GM19025 (cell line): Measurements from ENCODE around the gene ASCL2.

ENCODE experiments used
- ATAC-seq: cut with Tn5 transposase; IDR thresholded peaks from one replicate; pipeline ENCODE4 v1.9.1; 2021; ENCODE audit warnings: mild to moderate bottlenecking, low read depth, moderate library complexity; ENCODE audit not compliant: unreplicated experiment

Gene ASCL2

DNA sequence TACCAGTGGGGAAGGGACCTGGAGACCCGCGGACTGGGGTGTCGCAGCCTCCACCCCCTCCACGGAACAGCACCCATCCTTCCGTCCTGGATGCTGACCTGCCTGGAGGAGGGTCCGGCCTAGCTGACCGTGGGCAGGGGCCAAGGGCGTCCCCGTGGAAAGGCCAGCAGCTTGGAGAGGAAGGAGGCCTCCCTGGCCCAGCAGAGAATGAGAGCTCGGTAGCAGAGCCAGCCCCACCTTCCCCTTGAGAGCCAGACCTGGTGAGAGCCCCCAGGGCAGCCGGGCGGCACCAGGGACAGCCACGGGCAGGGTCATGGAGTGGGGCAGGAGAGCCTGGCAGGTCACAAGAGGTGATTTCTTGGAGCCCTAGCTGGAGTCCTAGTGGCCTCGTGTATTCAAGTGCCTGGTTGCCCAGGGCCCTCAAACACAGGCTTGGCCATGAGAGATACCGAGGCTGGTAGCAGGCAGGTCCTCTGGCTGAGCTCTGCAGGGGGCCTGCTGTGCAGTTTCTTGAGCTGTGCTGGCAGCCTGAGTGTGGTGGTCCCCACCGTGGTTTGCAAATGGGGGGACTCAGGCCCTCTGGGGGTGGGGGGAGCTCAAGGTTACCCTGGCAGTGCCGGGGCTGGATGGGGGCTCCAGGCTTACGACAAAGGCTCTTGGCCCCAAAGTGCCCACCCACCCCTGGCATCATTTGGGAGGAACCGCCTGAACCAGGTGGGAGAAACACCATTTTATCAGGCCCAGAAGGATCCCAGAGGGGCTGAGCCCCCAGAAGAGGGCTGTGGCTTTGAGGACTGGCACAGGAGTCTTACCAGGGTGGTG, 39.1 kb upstream of the ASCL2 start:
- no peak for ATAC-seq

- ATAC-seq: no peak
These were observed 38.3 kb upstream of the ASCL2 start for GRCh38 chr11:2308713-2309112.

- no peak for ATAC-seq
These were observed 37.3 kb upstream of the ASCL2 start for GRCh38 chr11:2307501-2308331.

DNA sequence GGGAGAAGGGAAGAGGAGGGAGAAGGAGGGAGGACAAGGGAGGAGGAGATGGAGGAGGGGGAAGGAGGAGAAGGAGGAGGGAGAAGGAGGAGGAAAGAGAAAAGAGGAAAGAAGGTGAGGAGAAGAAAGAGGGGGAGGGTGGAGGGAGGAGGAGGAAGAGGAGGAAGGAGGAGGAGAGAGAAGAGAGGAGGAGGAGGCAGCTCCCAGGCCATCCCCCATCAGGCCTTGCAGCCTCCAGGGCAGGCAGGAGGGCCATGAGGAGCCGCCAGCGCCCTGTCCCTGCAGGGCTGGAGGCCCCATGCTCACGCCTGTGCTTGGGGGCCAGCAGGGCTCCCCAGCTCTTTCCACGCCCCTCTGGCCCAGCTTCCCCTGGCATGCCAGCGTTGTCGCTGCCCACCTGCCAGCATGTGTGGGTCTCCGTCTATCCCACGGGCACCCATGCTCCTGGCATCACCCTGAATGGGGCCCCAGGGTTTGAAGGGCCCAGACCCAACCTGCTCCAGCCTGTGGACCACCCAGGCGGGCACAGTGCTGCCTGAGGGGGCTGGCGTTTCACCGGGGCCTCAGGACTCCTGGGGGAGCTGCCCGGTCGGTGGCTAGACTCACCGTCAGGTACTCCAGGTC, 36.6 kb upstream of the ASCL2 start:
- no peak for ATAC-seq

DNA sequence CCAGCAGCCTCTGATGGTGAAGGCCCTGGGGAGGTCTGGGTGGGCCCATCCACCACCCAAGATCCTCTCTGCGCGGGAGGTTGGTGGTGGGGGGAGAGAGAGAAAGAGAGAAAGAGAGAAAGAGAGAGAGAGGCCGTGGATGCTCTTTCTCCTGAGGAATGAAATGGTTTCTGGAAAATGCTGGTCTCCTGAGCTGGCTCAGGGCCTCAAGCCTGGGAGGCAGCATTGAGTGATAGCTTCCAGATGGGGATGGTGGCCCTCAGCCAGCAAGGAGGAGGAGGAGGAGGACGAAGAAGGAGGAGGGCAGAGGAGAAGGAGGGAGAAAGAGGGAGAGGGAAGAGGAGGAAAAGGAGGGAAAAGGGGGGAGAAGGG, 36.0 kb upstream of the ASCL2 start:
- ATAC-seq: no peak

DNA sequence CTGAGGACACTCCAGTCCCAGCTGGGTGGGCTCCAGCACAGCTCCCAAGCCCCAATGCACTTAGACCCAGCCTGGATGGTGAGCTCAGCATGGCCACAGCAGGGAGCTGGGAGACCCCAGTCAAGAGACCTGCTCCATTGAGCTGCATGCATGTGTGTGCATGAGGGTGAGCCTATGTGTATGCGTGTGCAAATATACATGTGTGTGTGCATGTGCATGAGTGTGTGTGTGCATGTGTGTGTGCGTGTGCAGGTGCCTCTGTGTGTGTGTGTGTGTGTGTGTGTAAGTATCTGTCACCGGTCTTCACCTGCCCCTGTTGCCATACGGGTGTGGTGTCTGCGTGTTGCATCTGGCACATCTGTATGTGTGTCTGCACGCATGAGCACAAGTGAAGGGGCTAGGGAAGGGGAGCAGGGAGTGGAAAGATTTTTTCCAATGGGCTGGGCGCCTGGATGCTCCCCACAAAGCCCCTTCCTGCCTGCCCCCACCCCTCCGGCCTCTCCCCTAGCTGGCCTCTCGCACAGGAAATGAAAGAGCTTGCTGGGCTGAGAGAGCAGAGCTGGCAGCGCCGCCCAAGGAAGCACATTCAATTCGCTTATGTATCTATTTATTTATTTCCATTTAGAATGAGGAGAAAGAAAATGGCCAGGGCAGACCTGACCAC, 35.5 kb upstream of the ASCL2 start:
- no peak for ATAC-seq

DNA sequence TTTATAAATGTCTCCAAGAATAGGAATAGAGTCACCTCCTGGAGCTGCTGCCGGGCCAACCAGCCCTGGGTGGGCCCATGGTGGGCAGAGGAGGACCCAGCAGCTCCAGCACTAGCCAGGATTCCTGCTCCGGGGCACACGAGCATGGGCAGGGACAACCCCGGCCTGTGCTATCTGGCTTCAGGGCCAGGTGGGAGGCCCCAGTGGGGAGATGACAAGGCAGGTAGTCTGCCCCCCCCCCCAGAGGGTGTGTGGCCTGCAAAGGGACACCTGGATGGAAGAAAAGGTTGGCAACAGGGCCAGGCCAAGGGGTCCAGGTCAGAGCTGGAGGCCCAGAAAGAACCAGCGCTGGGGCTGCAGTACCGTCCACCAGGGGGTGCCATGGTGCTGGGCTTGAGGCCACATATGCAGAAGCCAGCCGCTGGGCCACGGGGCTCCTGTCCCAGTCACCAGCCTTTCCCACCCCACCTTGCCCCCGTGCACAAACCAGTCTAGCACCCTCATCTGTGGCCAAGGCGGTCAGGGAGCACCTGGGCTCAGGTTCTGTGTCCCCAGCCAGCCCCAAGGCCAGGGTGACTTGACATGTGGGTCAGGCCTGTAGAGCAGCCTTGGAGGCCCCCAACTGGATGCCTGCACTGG, 34.9 kb upstream of the ASCL2 start:
- ATAC-seq: no peak

GRCh38 chr11:2304506-2305139, 34.2 kb upstream of the ASCL2 start:
- ATAC-seq: no peak

GRCh38 chr11:2303627-2304505, 33.5 kb upstream of the ASCL2 start:
- no peak for ATAC-seq

- no peak for ATAC-seq
These were observed 32.7 kb upstream of the ASCL2 start for GRCh38 chr11:2302896-2303626.

GRCh38 chr11:2302306-2302895, 32.0 kb upstream of the ASCL2 start:
- ATAC-seq: no peak

DNA sequence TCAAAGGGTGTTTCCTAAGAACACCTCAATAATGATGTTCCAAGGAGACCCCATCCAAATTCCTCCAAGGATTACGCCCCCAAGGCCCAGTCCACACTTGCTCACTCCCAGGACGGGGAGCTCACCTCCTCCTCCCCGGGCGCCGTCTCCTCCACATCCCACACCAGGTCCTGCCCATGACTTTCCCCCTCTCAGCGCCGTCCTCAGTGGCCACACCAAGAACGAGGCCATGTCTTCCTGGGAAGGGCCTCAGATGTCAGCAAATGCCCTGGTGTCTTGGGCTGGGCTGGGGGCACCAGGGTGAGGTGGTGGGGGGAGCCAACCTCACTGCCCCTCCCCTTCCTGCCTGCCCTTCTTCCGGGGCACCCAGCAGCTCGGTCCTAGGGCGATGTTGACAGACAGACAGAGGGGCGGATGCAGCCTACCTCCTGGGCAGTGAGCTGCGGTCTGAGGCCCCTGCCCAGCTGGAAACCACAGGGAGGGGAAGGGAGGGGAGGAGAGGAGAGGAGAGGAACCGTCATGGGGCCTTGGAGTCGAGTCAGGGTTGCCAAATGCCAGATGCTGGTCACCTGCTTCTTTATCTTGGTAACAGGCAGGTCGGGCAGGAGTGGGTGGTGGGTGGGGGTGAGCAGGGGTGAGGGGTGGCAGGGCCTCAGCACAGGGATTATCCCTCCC, 31.4 kb upstream of the ASCL2 start, which contains the start of the genes C11orf21 and TSPAN32:
Gene C11orf21 (minus strand): TSS at position 288 of the 675 bp plus-strand sequence. CDS start 110 bp downstream, at position 178.
Gene TSPAN32 (plus strand): TSS at position 383 of the 675 bp plus-strand sequence. CDS start 137 bp downstream, at position 520.
- ATAC-seq: peak; percentile 74

- ATAC-seq: no peak
These were observed 30.7 kb upstream of the ASCL2 start for GRCh38 chr11:2300936-2301630.

GRCh38 chr11:2300290-2300935, 30.0 kb upstream of the ASCL2 start:
- ATAC-seq: no peak

GRCh38 chr11:2299773-2300172, 29.4 kb upstream of the ASCL2 start:
- ATAC-seq: no peak
